A549 (cell line): ENCODE results near the gene AKR7A3.

ENCODE experiments used
- CTCF ChIP-seq: fragments of >200 bp; sonication (Bioruptor Twin); formaldehyde crosslinking; IDR thresholded peaks from 3 replicates; pipeline ENCODE4 v1.5.1; 2016
- NR3C1 ChIP-seq: fragments of >200 bp; sonication (Bioruptor Twin); formaldehyde crosslinking; IDR thresholded peaks from 3 replicates; pipeline ENCODE4 v1.6.1; 2017
- POLR2A ChIP-seq: IDR thresholded peaks from 2 replicates; pipeline ENCODE4 v1.6.1; 2012; ENCODE audit warnings: mild to moderate bottlenecking, low read length
- RAD21 ChIP-seq, 2 experiments: fragments of >200 bp in 1 of 2; sonication (Bioruptor Twin) in 1 of 2; formaldehyde crosslinking in 1 of 2; IDR thresholded peaks in 1 of 2; conservative IDR thresholded peaks in 1 of 2; 2 replicates in 1 of 2; 3 replicates in 1 of 2; pipeline ENCODE4 v1.6.1; 2012 to 2018; ENCODE audit warnings: inconsistent platforms in 1 of 2

- TF ChIP-seq NR3C1 (no peak), RAD21 (conservative IDR thresholded peaks at IDR 0.05 in 1 of 2, IDR thresholded peaks at IDR 0.05 in 1 of 2) (no peak), POLR2A (no peak), CTCF (no peak)
Measured at GRCh38 chr1:19283891-19284290, 4.7 kb downstream of the AKR7A3 start.
